Measurements from ENCODE around the gene OR5A1.
"Not testable (repeated sequence)": the region's sequence is repeated elsewhere in the genome, so short reads cannot be mapped to it uniquely, and the experiment has no call there.

The OR5A1 gene

DNA sequence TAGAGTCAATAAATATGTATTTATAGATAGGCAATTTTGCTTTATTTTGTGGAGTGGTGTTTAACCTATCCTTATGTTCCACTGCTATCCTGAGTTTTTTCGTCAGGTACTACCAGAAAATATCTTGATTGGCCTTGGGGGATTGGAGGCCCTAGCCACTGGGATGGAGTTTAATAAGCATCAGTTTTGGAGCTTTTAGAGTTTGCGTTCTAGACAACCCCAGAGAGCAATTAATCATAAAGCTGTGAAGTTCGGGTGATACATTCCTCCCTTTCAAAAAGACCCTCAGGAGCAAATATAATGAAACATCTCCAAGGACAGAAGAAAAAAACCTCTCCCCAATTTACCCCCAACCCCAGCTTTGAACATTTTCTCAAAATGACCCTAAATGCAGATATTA, at the start of gene OR5A1:
Gene OR5A1 (plus strand): TSS at position 301 of the 400 bp plus-strand sequence. CDS start 6,700 bp downstream, outside the sequence.
- DNase-seq = no peak

DNA sequence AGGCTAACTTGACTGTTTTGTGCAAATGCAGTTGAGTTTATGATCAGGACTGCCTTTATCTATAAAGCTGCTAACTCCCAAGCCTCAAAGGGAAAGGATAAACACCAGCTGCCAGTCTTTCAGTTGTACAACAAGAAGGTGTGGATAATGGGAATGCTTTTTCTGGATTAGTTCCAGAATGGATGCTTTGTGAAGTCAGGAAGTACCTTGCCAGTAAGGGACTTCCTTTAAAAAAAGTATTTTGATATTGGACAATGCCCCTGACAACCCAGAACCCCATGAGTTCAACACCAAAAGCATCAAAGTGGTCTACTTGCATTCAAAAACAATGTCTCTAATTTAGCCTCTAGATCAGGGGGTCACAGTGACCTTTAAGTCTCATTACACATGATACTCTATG, 42.1 kb upstream of the OR5A1 start:
- no peak for DNase-seq

DNA sequence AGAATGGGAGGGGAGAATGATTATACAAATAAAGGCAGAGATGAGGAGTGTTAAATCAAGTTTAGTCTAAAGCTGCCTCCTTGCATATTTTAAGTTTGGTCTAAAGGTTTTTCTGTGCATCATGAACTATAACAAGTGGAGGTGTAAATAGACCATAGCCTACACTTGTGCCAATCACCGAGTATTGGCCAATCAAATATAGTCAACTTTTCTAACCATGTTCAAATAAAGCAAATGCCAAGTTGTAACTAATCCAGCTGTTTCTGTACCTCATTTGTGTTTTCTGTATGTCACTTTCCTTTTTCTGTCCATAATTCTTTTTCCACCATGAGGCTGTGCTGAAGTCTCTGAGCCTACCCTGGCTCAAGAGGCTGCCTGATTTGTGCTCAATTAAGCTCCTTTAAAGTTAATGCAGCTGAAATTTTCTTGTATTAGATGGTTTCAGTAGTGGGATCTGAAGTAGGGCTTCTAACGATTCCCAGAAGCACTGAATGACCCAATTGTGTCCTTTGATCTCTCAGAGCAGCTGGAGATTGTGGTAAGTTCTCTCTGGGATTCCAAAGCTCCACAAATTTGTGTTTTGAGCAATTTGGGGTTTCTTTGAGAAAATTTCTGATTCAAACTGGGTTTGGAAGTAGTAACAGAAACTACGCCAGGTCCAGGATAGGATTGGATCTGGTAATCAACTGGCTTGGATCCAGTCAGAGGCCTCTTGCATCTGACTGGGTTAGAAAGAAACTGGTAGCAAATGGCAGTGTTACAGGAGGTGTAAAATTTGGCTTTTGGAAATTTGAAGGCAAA, 35.6 kb upstream of the OR5A1 start:
- no peak for DNase-seq

DNA sequence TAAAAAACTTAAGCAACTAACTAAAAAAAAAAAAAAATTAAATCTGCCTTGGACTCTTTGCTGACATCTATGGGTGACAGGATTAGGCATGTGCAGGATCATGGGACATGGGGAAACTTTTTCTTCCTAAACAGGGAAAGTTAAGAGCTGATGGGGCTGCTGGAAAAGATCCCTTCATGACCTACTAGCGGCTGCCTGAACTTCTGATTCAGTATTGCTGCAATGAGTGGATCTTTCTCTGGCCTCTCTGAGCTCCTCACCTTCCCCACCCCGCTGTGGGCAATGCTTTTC, 35.1 kb upstream of the OR5A1 start:
- no peak for DNase-seq

GRCh38 chr11:59403546-59403945, 32.7 kb upstream of the OR5A1 start:
- DNase-seq = no peak

DNA sequence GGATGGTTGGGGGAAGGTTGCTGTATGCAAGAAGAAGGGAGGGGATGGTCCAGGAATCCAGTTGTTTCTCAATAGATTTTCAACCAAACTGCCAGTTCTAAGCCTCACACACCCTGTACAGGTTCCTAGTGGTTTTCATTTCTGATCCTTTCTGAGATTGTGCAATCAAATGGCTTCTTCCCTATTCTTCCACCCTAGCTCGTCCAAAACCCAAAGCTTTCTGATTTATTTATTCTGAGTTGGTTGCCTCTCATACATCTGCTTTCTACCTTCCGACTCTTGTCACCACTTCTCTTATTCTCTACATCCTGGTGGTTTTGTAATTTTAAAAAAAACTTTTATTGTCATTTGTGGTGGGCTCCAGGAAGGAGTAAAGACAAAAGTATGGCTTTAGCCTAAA, 22.6 kb upstream of the OR5A1 start:
- no peak for DNase-seq

DNA sequence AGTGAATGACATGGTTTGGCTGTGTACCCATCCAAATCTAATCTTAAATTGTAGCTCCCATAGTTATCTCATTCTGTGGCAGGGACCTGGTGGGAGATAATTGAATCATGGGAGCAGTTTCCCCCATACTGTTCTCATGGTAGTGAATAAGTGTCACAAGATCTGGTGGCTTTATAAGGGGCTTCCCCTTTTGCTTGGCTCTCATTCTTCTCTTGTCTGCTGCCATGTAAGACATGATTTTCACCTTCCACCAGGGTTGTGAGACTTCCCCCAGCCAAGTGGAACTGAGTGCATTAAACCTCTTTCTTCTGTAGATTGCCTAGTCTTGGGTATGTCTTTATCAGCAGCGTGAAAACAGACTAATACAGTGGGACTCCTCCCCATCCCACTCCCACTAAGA, 21.2 kb upstream of the OR5A1 start:
- DNase-seq = no peak

- no peak for DNase-seq
These were observed 19.7 kb upstream of the OR5A1 start for GRCh38 chr11:59416613-59417012.

DNA sequence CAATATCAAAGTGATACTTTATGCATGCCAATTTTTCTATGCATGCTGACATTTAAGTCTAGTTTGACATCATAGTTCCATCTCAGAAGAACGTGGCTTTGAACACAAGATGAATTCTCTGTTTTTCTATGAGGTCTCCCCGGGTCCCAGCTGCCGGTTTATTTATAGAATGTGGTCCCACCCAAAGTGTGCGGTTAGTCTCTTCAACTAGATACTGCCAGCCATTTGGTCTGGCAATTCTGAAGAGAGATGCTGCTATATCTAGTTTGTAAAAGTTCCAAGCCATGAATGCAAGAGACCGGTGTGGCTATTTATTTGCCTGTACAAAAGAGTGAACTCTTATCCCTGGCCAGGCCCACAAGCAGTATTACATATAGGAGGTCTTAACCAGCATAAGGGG, 19.2 kb upstream of the OR5A1 start:
- DNase-seq = no peak

- DNase-seq = no peak
These were observed 18.1 kb upstream of the OR5A1 start for GRCh38 chr11:59418156-59418555.

DNA sequence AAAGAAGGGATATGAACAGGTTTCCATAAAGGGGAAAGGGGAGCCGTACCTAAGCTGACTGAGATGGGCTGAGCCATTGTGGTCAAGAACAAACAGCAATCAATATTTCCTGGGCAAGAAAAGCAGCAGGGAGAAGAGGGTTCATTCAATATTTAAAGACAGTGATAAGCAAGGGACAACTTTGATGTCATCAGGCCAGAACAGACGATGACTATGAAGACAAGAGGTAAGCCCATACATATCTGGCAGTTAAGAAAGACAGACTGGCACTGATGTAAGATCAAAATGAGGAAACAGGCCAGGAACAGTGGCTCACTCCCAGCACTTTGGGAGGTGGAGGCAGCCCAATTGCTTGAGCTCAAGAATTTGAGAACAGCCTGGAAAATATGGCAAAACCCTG, 12.4 kb upstream of the OR5A1 start:
- DNase-seq = no peak

DNA sequence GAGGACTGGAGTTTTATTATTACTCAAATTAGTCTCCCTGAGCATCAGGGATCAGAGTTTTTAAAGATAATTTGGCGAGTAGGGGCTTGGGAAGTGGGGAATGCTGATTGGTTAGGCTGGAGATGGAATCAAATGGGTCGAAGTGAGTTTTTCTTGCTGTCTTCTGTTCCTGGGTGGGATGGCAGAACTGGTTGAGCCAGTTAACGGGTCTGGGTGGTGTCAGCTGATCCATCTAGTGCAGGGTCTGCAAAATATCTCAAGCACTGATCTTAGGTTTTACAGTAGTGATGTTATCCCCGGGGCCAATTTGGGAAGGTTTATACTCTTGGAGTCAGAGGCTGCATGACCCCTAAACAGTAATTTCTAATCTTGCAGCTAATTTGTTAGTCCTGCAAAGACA, 11.1 kb upstream of the OR5A1 start:
- no peak for DNase-seq

DNA sequence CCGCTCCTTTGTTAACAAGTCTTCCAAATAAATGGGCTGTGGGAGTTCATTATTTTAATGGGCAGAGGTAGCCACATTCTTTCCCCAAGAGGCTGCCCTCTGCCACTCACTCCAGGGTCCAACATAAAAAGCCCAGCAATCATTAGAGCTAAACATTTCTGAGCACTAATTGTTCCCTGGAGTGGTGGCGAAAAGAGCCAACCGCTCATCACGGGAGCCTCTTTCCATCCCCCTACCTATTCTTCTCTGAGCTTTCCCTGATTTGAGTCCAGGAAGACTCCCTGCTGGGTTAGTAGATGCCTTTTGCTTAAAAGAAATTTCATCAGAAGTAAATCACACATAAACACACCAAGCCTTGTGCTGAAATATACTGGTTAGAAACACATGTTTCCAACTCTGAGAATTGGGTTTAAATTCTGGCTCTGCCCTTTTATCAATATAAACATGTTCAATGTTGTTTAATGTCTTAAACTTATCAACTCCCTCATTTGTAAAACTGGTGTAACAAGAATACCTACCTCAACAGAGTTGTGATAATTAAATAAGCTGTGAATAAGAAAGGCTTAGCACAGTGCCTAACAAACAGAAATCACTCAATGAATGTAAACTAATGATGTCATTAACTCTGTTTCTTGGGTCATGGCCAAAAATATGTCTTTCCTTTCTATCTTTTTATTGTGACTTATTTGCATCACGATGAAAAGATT, 9.8 kb upstream of the OR5A1 start, which contains the start of gene OR5A2:
Gene OR5A2 (minus strand): TSS at position 53 of the 707 bp plus-strand sequence. CDS start 3,460 bp downstream, outside the sequence.
- DNase-seq = no peak

- DNase-seq = no peak
These were observed 9.2 kb upstream of the OR5A1 start for GRCh38 chr11:59427068-59427382.

DNA sequence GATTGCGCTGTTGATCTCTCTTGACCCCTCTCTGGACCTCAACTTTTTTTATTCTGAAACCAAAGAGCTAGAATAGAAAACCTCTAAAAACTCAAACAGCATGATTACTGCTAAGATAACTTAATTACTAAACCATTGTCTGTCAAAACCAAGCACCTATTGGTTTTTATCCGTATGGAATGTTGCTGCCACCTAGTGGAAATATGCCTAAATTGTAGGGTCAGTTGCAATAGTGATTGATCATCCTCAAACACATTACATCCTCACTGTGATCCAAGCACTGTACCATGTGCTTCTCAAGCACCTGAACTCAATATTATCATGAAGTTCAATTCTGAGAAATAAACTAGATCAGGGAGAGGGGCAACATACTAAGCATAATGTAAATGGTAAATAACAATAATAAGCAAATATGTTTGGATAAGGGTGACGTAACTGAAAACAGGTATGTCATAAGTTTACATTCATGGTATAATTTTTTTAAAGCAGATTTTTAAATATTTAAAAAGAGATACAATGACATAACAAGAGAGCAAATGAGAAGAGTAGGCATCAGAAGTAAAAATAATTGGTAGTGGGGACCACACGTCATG, 6.2 kb upstream of the OR5A1 start:
- DNase-seq = no peak

DNA sequence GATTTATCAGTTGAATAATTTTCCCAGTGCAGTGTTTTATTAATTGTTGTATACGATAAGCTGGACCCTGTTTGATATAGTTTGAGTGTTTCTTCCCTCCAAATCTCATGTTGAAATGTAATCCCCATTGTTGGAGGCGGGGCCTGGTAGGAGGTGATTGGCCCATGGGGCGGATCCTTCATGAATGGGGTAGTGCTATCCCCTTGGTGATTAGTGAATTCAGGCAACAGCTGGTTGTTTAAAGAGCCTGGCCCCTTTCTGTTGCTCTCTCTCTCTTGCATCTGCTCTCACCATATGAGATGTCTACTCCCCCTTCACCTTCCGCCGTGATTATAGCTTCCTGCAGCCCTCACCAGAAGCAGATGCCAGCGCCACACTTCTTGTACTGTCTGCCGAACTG, 1.5 kb downstream of the OR5A1 start:
- DNase-seq = no peak

- DNase-seq = not testable (repeated sequence)
These were observed 9.4 kb downstream of the OR5A1 start for GRCh38 chr11:59445624-59446023.

DNA sequence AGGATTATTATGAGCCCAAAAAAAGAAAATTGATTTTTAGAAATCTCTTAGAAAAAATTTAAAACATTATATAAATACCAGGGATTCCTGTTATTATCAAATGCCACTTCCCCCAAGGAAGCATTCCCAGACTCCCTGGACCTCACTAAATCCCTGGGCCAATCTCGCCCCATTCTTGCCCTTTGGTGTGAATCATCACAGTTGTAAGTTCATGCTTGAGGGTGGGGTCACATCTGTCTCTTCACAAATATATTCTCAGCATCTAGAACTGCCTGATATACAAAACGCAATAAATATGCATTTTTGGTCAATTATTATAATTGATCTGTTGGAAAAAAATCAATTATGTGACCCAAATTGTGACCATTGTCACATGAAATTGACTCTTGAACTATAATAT, 12.2 kb downstream of the OR5A1 start:
- DNase-seq = no peak

DNA sequence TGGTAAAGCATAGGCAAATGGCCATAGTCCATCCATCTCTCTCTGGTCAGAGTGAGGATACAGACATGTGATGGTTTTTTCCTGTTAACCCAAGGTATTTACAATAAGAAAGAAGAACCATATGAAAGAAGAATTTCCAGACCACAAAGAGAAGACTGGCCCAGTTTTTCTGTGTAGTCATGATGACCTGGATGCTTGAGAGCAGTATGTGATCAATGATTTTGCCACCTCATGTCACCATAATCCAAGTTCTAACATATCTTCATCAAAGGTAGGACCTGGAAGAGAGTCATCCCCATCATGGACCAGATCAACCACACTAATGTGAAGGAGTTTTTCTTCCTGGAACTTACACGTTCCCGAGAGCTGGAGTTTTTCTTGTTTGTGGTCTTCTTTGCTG, 20.4 kb downstream of the OR5A1 start, which contains the start of gene OR4D6:
Gene OR4D6 (plus strand): TSS at position 301 of the 400 bp plus-strand sequence. CDS start 0 bp downstream, at position 301.
- no peak for DNase-seq

DNA sequence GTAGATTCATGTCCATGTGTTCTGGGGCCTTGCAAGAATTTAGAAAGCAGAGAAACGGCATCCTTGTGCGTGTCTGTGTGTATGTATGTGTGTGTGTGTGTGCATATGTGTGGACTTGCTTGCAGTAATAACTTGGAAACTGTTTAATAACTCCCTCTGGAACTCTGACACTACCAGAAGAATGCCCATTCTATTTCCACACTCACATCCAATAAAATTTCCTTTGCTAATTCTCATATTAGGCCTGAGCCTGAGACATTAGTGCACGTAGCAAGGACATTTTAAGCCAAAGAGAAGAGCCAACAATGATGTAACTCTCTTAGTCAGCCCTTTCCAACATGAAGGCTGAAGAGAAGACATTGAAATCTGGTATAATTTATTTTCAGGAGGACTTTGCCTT, 23.6 kb downstream of the OR5A1 start:
- DNase-seq = no peak

GRCh38 chr11:59463190-59463641, 26.9 kb downstream of the OR5A1 start:
- DNase-seq = no peak

DNA sequence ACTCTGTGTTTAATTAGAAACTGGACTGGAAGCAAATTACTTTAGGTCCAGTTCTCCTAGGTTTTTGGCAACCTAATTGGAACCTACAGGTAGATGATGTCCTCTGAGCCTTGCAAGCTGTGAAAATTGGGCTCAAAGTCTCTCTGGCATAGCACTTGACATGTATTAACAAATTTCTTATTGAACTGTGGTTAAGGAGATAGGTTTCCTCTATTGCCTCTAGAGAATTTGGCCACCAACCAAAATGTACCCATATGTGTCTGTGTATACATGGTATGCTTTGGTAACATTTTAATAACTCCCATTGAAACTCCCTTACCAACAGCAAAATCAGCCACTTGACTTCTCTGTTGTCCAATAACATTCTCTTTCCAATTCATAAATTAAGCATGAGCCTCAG, 36.7 kb downstream of the OR5A1 start, which contains the start of gene OR4D10:
Gene OR4D10 (plus strand): TSS at position 301 of the 400 bp plus-strand sequence. CDS start 4,115 bp downstream, outside the sequence.
- no peak for DNase-seq

- no peak for DNase-seq
These were observed 38.9 kb downstream of the OR5A1 start for GRCh38 chr11:59475176-59475575.

DNA sequence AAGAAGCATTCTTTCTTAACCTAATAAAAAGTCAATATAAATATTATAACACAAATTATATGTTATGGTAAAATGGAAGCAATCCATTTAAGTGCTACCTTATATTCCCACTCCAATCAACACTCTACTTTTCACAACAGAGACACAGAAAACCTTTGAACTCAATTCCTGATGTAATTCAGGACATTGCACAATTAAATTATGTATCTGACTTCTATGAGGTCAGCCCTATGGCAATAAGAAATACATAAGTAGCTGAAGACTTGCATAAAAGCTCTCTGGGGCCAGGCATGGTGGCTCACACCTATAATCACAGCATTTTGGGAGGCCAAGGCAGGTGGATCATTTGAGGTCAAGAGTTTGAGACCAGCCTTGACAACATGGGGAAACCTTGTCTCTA, 43.6 kb downstream of the OR5A1 start:
- DNase-seq = no peak

Data from activated CD4-positive, alpha-beta T cell treated with anti-CD3 and anti-CD28 coated beads for 1 hour (primary cell).